Putamen (tissue), 1 donor: ENCODE data around the gene SRSF10.
A peak's percentile ranks its signal among the peaks of the same experiment; 100 is the strongest.
"Not testable (repeated sequence)": the region's sequence is repeated elsewhere in the genome, so short reads cannot be mapped to it uniquely, and the experiment has no call there.

Experiments
- DNase-seq: peaks from one replicate; pipeline ENCODE4 v3.0.0-alpha.2; 2016; ENCODE audit warnings: low spot score

SRSF10 gene

GRCh38 chr1:23958810-23959460 lies 21.2 kb downstream of the SRSF10 start:
- DNase-seq: peak; percentile 61

GRCh38 chr1:23958040-23958809 lies 21.9 kb downstream of the SRSF10 start:
- not testable (repeated sequence) for DNase-seq

GRCh38 chr1:23957096-23957495 lies 23.0 kb downstream of the SRSF10 start:
- DNase-seq: no peak

GRCh38 chr1:23953020-23953419 lies 27.1 kb downstream of the SRSF10 start:
- DNase-seq: no peak

DNA sequence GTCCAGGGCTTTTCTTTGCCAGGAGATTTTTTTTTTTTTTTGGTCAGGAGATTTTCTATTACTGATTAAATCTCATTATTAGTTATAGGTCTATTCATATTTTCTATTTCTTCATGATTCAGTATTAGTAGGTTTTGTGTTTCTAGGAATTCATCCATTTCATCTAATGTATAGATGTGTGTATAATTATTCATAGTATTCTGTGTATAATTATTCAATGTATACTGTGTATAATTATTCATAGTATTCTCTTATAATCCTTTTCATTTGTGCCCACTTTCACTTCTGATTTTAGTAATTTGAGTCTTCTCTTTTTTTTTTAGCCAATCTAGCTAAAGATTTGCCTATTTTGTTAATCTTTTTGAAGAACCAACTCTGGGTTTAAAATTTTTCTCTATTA lies 32.8 kb downstream of the SRSF10 start:
- no peak for DNase-seq

DNA sequence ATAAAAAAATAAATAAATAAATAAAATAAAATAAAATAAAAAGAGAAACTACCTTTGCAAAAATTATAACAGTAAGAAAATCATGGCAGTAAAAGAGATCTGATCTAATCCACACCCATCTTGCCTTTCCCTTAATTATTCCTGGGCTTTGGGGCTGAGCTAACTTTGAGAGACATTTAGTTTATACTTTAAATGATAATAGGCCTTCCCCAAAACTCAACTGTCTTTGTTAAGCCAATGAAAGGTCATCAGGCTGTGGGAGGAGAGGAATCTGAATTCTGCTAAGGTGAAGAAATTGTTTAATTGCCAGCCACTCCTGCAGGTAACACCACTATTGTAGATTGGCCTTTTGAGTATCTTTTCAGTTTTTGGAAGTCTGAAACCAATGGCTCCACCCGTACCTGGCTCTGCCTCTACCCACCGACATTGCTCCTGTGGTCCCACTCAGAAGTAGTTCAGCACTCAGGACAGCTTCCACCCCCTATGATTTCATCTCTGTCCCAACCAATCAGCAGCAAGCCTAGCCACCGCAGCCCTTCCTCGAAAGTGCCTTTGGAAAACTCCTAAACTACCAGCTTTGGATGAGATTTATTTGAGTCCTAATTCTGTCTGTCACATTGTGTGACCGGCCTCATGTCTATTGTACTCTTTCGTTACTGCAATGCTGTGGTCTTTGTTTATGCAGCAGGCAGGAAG lies 43.5 kb downstream of the SRSF10 start:
- DNase-seq: no peak

DNA sequence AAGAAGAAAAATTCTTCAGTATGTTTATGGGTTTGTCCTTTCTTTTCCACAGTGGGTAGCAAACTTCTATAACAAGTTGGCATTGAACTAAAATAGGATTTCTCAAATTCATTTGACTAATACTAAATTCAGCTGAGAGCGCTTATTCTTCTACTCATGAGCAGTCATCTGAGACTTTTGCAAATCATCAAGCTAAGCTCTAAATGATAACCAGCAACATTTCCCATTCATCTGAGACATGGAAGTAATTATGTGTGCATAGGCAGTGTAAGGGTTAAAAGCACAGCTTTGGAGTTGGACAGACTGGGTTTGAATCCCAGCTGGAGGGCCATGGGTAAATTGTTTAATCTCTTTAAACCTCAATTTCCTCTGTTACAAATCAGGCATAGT lies 48.6 kb downstream of the SRSF10 start:
- DNase-seq: no peak

DNA sequence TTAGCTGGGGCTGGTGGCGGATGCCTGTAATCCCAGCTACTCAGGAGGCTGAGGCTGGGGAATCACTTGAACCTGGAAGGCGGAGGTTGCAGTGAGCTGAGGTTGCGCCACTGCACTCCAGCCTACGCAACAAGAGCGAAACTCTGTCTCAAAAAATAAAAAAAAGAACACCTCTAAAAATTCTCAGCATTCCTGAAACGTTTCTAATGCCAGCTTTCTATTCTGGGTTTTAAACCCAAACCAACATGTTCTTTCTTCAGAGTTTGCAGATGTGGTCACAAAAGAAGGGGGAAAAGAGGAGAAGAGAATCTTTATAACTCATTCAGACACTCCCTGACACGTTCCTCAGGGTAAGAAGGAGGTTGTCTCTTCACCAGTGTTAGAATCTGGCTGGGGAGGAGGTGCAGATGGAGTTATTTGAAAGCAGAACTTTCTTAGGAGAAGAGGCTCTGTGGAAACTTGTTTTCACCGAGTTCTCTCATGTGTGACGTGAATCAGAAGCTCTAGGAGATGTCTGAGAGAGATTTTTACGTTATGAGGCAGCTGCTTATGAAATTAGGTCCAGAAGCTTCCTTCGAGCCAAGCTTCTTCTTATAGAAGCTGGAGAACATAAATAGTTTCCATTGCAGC lies 49.2 kb downstream of the SRSF10 start:
- DNase-seq: peak; percentile 5

- no peak for DNase-seq
Observed at GRCh38 chr1:23930270-23930669, 49.9 kb downstream of the SRSF10 start.

GRCh38 chr1:23928789-23929188 lies 51.3 kb downstream of the SRSF10 start:
- no peak for DNase-seq

GRCh38 chr1:23927097-23927496 lies 53.0 kb downstream of the SRSF10 start:
- DNase-seq: no peak

GRCh38 chr1:23925279-23925678 lies 54.8 kb downstream of the SRSF10 start:
- DNase-seq: no peak

DNA sequence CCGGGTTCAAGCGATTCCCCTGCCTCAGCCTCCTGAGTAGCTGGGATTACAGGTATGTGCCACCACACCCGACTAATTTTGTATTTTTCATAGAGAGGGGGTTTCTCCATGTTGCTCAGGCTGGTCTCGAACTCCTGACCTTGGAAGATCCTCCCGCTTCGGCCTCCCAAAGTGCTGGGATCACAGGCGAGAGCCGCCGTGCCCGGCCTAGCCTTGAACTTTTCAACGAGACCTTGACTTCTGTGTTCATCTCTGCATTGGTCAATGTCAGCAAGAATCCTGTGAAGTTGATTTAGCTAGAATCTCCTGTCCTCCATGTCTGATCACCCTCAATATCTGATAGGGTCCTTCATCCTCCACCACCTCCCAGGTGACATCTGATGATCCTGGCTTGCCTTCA lies 55.5 kb downstream of the SRSF10 start:
- DNase-seq: no peak

GRCh38 chr1:23923592-23924499 lies 56.3 kb downstream of the SRSF10 start:
- DNase-seq: no peak

GRCh38 chr1:23922321-23922943 lies 57.7 kb downstream of the SRSF10 start:
- DNase-seq: no peak

- no peak for DNase-seq
Observed at GRCh38 chr1:23916209-23917131, 63.7 kb downstream of the SRSF10 start.

DNA sequence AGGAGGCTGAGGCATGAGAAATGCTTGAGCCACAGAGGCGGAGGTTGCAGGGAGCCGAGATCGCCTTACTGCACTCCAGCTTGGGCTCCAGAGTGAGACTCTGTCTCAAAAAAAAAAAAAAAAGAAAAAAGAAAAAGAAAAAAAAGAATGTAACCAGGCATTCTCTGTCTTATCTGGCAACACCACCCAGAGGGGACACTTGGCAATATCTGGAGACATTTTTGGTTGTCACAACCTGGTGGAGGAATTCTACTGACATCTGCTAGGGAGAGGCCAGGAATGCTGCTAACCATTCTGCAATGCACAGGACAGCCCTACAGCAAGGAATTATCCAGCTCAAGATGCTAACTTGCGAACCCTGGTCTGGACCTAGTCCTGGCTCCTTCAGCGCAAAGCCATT lies 64.7 kb downstream of the SRSF10 start:
- no peak for DNase-seq

DNA sequence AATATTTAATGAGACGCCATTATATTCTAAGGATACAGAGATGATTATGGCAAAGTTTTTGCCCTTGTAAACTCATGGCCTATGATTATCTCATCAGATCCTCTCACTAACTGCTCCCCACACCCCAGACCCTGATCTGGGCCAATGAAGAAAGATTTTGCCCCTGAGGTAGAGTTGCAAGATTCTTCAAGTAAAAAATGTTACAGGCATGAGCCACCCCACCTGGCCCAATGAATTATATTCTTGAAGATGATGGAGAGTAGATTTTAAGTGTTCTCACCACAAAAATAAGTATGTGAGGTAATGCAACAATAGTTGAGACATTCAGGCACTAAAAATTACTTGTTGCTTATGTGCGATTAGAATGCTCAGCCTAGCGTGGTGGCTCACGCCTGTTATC lies 65.2 kb downstream of the SRSF10 start:
- no peak for DNase-seq
